Midbrain (tissue), 1 donor: ENCODE measurements around the gene ACER3.
"Not testable (repeated sequence)": the region's sequence is repeated elsewhere in the genome, so short reads cannot be mapped to it uniquely, and the experiment has no call there.

Source experiments
- DNase-seq: peaks from one replicate; lab custom pipeline; 2025; lab: John Stamatoyannopoulos, UW

Gene ACER3

GRCh38 chr11:76919887-76920746, 59.4 kb downstream of the ACER3 start:
- DNase-seq, result peak; percentile 89

- no peak for DNase-seq
These were observed 66.4 kb downstream of the ACER3 start for GRCh38 chr11:76927160-76927559.

GRCh38 chr11:76935042-76935441, 74.3 kb downstream of the ACER3 start:
- no peak for DNase-seq

- DNase-seq, result no peak
These were observed 78.5 kb downstream of the ACER3 start for GRCh38 chr11:76939219-76939631.

- no peak for DNase-seq
These were observed 83.5 kb downstream of the ACER3 start for GRCh38 chr11:76944225-76944624.

GRCh38 chr11:76946223-76946622, 85.5 kb downstream of the ACER3 start:
- no peak for DNase-seq

GRCh38 chr11:76947190-76947589, 86.5 kb downstream of the ACER3 start:
- DNase-seq, result no peak

- no peak for DNase-seq
These were observed 87.1 kb downstream of the ACER3 start for GRCh38 chr11:76947800-76948199.

GRCh38 chr11:76955459-76956114, 94.9 kb downstream of the ACER3 start:
- no peak for DNase-seq

- DNase-seq, result no peak
These were observed 102.1 kb downstream of the ACER3 start for GRCh38 chr11:76962583-76963416.

GRCh38 chr11:76963417-76964168, 102.9 kb downstream of the ACER3 start:
- DNase-seq, result not testable (repeated sequence)

- no peak for DNase-seq
These were observed 111.3 kb downstream of the ACER3 start for GRCh38 chr11:76972051-76972450.

GRCh38 chr11:76974179-76974891, 113.6 kb downstream of the ACER3 start:
- DNase-seq, result no peak

- no peak for DNase-seq
These were observed 114.8 kb downstream of the ACER3 start for GRCh38 chr11:76975513-76975912.

- no peak for DNase-seq
These were observed 117.1 kb downstream of the ACER3 start for GRCh38 chr11:76977791-76978190.

GRCh38 chr11:76978239-76978638, 117.5 kb downstream of the ACER3 start:
- no peak for DNase-seq

GRCh38 chr11:76978818-76979217, 118.1 kb downstream of the ACER3 start:
- peak; percentile 8 for DNase-seq

- DNase-seq, result no peak
These were observed 119.5 kb downstream of the ACER3 start for GRCh38 chr11:76980196-76980595.

- no peak for DNase-seq
These were observed 124.0 kb downstream of the ACER3 start for GRCh38 chr11:76984743-76985142.

GRCh38 chr11:76987203-76987602, 126.5 kb downstream of the ACER3 start:
- DNase-seq, result no peak

- no peak for DNase-seq
These were observed 129.9 kb downstream of the ACER3 start for GRCh38 chr11:76990628-76991027.
